ENCODE measurements around the gene PHYH. TPM values are rescaled to one million over a fixed set of nuclear protein-coding genes. Genes with fewer than 3 reads are reported as not detected.
"Not testable (repeated sequence)": the region's sequence is repeated elsewhere in the genome, so short reads cannot be mapped to it uniquely, and the experiment has no call there.

Gene PHYH
- total RNA-seq, 1 donor from 2014 or later, result 14.4 TPM

DNA sequence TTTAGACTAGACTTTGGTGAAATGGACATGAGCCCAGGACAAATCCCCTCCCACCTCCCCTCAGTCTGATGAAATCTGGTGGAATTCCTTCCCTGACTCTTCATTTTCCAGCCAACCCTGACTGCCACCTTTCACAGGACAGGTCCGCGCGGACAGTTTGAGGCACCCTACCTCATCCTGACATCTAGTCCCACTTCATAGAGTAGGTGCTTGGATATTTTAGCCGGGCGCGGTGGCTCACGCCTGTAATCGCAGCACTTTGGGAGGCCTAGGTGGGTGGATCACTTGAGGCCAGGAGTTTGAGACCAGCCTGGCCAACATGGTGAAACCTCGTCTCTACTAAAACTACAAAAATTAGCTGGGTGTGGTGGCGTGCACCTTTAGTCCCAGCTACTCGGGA is 23.7 kb downstream of the PHYH start:
- intact Hi-C loops (cut with micrococcal nuclease), result not testable (repeated sequence)

DNA sequence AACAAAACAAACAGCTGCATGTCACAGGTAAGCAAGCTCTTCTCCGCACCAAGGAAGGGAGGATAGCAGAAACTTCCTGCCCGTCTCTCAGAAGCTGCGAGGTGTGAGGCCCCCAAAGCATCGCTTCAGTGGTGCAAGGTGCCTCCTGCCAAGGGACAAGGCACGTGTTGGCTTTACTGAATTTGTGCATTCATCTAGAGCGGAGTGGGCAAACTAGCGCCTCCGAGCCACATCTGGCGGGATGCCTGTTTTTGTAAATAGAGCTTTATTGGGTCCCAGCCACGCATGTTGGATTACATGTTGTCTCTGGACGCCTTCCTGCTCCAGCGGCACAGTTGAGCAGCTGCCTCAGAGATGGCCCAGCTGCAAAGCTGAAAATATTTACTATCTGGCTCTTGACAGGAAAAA is 27.7 kb downstream of the PHYH start:
- intact Hi-C loops (cut with micrococcal nuclease), result no loop called here

DNA sequence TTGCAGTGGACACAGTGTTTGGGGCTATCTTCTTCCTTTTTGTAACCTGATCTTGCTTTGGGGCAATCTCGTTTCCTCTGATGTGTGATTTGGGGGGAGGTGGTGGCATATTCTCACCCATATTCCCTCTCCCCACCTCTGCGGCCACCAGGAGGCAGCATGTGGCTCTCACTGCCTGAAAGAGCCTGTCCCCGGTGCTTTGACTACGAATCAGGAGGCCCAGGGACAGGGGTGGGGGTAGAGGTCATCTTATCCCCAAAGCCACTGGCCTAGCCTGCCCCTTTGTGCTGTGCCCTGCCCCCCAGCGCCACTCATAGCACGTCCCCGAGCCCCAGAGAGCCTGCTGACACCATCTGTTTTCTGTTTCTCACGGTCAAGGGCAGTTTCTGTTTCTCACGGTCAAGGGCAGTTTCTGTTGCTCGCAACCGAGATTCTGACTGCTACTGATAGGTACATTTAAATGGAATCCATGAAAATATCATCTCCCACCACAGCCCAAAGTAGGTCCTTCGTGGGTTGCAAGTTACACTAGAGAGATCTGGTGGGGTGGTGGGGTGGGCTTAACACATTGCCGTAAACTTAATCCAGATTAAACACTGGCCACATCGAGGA is 28.2 kb downstream of the PHYH start:
- intact Hi-C loops (cut with micrococcal nuclease), result loop anchor here (1.0 kb wide), 1 partner anchor 31 kb away; no protein-coding TSS in a partner anchor

DNA sequence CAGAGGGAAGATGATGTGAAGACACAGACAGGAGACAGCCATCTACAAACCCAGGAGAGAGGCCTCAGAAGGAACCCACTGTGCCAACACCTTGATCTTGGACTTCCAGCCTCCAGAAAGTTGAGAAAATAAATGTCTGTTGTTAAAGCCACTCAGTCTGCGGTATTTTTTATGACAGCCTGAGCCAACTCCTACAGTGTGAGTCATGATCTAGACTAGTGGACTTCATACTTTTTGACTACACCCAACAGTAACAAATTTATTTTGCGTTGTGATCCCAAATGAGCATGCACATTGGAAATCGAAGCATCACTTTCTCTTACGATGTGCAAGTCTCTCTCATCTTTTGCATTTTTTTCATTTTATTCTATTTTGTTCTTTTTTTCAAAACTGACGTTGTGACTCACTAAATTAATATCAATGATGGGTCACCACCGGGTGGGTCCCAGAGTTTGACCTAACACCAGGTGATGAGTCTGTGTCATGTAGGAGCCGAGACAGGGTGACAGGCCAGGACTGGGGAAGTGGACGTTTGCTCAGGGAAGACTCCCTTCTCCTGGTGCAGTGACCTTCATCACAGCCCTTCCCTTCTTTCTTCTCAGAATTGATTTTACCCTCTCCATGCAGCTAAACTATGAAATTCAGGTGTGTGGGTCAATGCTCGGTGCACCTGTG is 28.9 kb downstream of the PHYH start:
- intact Hi-C loops (cut with micrococcal nuclease), result loop anchor here (1.0 kb wide), 1 partner anchor 31 kb away; no protein-coding TSS in a partner anchor

GRCh38 chr10:13268841-13269240 is 31.0 kb downstream of the PHYH start:
- intact Hi-C loops (cut with micrococcal nuclease), result no loop called here

DNA sequence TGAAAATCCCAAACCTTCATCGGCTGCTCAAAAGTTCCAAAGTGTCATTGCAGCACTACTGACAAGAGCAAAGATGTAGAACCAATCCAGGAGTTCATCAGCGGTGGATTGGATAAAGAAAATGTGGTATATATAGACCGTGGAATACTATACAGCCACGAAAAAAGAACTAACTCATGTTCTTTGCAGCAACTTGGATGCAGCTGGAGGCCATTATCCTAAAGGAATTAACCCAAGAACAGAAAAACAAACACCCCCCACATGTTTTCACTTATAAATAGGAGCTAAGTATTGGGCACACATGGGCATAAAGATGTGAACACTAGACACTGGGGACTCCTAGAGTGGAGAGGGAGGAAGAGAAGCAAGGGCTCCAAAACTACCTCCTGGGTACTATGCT is 31.6 kb downstream of the PHYH start:
- intact Hi-C loops (cut with micrococcal nuclease), result no loop called here

- intact Hi-C loops (cut with micrococcal nuclease), result no loop called here
Measured at GRCh38 chr10:13263591-13263990, 36.3 kb downstream of the PHYH start.

GRCh38 chr10:13262433-13262832 is 37.4 kb downstream of the PHYH start:
- intact Hi-C loops (cut with micrococcal nuclease), result no loop called here

DNA sequence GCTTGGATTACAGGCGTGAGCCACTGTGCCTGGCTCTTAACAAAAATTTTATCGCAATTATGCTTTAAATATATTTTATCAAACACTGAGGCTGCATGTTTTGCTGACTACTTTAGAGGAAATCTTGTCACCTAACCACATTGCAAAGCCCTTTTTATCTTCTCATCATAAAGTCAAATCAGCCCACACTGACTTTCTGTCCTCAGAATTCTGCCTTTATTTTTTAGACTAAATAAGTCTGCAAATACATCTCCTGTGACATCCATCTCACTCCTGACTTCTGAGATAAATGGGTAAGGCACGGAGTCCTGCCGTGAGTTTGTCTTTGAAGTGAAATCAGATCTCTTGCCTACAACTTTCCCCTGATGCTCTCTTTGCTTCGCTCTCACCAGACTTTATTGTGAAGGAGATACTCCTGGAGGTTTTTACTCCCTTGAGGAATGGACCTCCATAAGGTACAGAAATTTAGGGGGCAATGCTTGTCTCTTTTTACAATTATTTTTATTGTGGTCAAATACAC is 42.2 kb downstream of the PHYH start:
- intact Hi-C loops (cut with micrococcal nuclease), result no loop called here

DNA sequence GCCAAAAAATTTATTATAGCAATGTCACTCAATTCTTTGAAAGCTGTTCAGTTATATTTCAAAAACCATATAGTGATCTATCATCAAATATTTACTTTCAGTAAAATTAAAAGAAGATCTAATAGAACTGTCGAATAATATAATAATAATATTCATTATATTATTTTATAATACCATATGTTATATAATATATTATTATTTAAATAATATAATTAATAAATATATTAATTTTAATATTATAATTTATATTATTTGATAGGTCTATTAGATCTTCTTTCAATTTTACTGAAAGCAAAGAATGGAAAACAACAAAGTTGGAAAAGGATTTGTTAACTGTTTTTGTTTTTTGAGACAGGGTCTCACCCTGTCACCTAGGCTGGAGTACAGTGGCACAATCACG is 43.2 kb downstream of the PHYH start:
- intact Hi-C loops (cut with micrococcal nuclease), result no loop called here

GRCh38 chr10:13253726-13254125 is 46.1 kb downstream of the PHYH start:
- intact Hi-C loops (cut with micrococcal nuclease), result no loop called here

- intact Hi-C loops (cut with micrococcal nuclease), result no loop called here
Measured at GRCh38 chr10:13247784-13248183, 52.1 kb downstream of the PHYH start.

DNA sequence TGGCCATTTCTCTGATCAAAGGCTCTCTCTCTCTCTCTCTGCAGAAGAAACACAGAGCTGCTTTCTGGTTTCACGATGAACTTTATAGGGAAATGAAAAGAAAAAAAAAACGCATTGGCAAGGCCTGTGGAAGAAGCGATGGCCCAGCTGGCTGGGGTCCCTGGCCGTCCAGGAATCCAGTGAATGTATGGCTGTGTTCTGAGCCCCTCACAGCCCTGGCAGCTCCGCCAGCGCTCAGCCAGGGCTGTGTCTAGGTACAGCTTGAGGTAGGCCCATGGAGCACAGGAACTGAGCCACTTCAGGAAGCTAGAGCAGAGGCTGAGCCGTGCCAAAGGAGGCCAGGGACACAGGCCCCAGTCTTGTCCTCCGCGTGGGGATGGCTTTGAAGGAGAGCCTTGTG is 52.6 kb downstream of the PHYH start:
- intact Hi-C loops (cut with micrococcal nuclease), result no loop called here

GRCh38 chr10:13242260-13242659 is 57.6 kb downstream of the PHYH start:
- intact Hi-C loops (cut with micrococcal nuclease), result not testable (repeated sequence)

DNA sequence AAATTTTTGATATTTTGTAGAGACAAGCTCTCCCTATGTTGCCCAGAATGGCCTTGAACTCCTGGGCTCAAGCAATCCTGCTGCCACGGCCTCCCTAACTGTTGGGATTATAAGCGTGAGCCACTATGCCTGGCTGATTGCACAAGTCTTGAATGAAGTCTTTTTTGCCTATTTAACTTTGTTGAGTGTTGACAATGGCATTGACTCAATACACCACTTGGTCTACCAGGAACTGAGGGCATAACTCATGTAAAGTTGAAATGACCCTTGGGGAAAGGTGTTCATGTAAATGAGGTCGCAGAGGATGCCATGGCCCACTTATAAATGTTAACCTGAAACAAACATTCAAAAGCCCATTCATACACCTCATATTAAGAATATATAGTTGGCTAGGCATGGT is 58.3 kb downstream of the PHYH start:
- intact Hi-C loops (cut with micrococcal nuclease), result no loop called here

DNA sequence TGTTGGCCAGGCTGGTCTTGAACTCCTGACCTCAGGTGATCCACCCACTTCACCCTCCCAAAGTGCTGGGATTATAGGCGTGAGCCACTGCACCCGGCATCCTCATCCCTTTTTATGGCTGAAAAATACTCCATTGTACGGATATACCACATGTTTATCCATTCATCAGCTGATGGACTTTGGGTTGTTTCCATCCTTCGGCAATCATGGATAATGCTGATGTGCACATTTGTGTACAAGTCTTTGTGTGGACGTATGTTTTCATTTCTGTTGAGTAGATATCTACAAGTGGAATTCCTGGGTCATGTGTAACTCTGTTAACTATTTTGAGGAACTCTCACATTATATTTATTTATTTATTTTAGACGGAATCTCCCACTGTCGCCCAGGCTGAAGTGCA is 59.9 kb downstream of the PHYH start:
- intact Hi-C loops (cut with micrococcal nuclease), result no loop called here

DNA sequence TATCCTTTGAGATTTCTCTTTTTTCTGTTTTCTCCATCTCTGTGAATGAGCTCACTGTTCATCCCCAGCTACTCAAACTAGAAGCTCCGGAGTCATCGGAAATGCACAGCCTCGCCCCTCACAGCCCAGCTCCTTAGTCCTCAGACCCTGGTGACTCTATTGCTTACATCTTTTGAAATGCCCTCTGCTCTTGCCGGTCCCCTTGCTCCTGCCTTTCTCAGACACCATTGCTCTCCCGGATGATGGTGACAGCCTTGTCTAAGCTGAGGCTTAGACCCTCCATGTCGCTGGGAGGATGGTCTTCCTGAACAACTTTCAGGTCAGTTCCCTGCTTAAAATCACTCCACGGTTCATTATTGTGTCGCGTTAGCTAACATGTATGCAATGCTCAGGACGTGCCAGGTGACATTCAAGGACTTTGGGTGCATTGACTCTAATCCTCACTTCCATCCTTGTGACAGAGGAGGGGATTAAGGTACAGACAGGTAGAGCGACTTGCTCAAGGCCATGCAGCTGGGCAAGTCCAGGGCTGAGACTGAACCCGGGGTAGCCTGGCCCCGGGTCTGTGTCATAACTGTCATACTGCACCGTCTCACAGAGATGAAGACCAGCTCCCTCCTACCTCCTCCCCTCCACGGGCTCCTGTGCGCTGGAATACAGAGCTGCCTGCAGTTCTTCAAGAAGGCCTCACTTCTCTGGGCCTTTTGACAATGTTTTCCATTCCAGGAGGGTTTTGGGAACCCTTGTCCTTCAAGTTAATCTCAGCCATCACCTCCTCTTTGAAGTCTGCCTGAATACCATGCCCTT is 61.4 kb downstream of the PHYH start:
- intact Hi-C loops (cut with micrococcal nuclease), result no loop called here

GRCh38 chr10:13236638-13237037 is 63.2 kb downstream of the PHYH start:
- intact Hi-C loops (cut with micrococcal nuclease), result no loop called here

GRCh38 chr10:13234736-13235135 is 65.1 kb downstream of the PHYH start:
- intact Hi-C loops (cut with micrococcal nuclease), result not testable (repeated sequence)

DNA sequence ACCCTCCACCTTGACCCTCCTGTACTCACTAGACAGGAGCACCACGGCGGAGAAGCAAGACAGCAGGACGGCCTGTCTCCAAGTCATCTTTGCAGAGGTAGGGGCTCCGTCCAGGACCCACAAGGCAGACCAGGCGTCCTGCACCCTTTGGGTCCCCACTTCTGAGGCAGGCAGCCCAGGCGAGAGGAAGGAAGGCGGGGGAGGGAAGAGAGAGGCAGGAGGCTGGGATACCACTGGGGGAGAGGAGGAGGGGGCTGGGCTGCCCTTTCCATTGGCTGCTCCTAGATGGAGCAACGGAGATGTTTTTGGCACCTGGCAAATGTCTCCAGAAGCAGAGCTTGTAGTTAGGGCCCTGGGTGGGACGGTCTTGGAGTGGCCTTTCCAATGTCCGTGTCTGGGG is 65.7 kb downstream of the PHYH start, which contains the start of gene UCMA:
TSS of gene UCMA (minus strand) at position 203 of the 400 bp plus-strand sequence. CDS start at position 87, 116 bp downstream.
- intact Hi-C loops (cut with micrococcal nuclease), result no loop called here

GRCh38 chr10:13233358-13233757 is 66.5 kb downstream of the PHYH start:
- intact Hi-C loops (cut with micrococcal nuclease), result no loop called here

- intact Hi-C loops (cut with micrococcal nuclease), result no loop called here
Measured at GRCh38 chr10:13231808-13232207, 68.1 kb downstream of the PHYH start.

Data from T-helper 2 cell treated with Interferon-gamma antibody and Interleukin-4, amounts not matched to agents 100 ng/mL and 5 ng/mL, for 36 hours (primary cell).